Immature natural killer cell (primary cell): ENCODE measurements around the gene NELFB. TPM values are rescaled to one million over a fixed set of nuclear protein-coding genes. Genes with fewer than 3 reads are reported as not detected.

ENCODE experiments used
- DNase-seq, 3 donors: peaks; one replicate each; pipeline ENCODE4 v3.0.0; 2022; ENCODE audit warnings: mixed read lengths in 1 of 3
- H3K27ac Mint-ChIP-seq, 6 donors: one replicate each; pipeline ENCODE4 v1.8.0; 2020; ENCODE audit warnings: mixed read lengths in 6 of 6, mild to moderate bottlenecking in 5 of 6, inconsistent platforms in 4 of 6, moderate library complexity in 3 of 6
- H3K27me3 Mint-ChIP-seq, 3 donors: one replicate each; pipeline ENCODE4 v1.8.0; 2020 to 2021; ENCODE audit warnings: low read depth in 3 of 3, mild to moderate bottlenecking in 3 of 3, mixed read lengths in 3 of 3, moderate library complexity in 3 of 3, inconsistent platforms in 1 of 3
- H3K36me3 Mint-ChIP-seq, 3 donors: one replicate each; pipeline ENCODE4 v1.8.0; 2020; ENCODE audit warnings: mixed read lengths in 3 of 3, inconsistent platforms in 2 of 3, mild to moderate bottlenecking in 2 of 3
- H3K4me1 Mint-ChIP-seq, 2 donors: one replicate each; pipeline ENCODE4 v1.8.0; 2020; ENCODE audit warnings: inconsistent platforms in 2 of 2, mild to moderate bottlenecking in 2 of 2, mixed read lengths in 2 of 2, moderate library complexity in 1 of 2
- H3K4me3 Mint-ChIP-seq, 5 donors: one replicate each; pipeline ENCODE4 v1.8.0; 2020; ENCODE audit warnings: mild to moderate bottlenecking in 5 of 5, mixed read lengths in 5 of 5, inconsistent platforms in 3 of 5, moderate library complexity in 3 of 5
- H3K9me3 Mint-ChIP-seq, 6 donors: one replicate each; pipeline ENCODE4 v1.8.0; 2020; ENCODE audit warnings: mild to moderate bottlenecking in 6 of 6, mixed read lengths in 6 of 6, inconsistent platforms in 4 of 6, moderate library complexity in 3 of 6
- polyA plus RNA-seq, 3 donors: library from polyadenylated mRNA; unstranded; fragments of 300-500 nt; fragmentation: Illumina TruSeq; gene quantifications; one replicate each; pipeline ENCODE4 v1.2.3, GENCODE V29; 2021

NELFB gene
- 10 to 100 TPM; 25.0 to 36.8 (median 34.6) TPM for polyA plus RNA-seq

DNA sequence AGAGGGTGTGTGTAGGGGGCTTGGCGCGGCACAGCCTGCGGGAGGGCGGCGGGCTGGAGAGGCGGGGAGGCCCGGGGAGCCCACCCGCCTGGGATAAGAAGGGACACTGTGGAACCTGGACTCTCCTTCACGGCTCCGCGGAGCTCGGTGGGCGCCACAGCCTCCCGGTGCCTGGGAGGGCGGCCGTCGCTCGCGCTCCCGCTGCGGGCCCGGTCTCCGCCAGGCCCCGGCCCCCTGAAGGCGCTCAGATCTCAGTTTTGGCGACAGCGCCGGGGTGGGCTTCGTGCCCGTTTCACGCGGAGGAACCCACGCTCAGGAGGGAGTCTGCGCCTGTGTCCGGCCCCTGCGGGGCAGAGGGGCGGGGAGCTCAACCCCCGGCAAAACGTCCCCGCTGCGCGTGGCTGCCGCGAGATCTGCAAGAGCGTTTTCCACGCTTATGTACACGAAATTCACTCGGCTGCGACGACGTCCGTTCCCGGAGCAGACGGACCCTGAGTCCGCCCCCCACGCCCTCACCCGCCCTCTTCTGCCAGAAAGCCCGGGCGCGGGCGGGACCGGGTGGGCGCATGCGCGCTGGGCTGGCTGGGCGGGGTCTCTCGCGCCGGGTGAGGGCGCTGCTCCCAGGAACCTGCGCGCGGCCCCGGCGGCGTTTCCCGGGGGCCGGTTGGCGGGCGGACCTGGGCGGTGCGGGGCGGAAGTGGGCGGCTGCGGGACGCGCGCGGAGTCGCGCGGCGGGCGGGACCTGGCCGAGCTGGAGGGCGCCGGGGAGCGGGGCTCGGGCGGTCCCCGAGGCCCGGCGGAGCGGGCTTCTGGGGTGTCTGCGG is at the start of gene NELFB:
Gene NELFB (plus strand): TSS at position 704 of the 824 bp plus-strand sequence.
- Mint-ChIP-seq H3K9me3 (peaks cover 0 to 2% (median 0%) of the 10 kb centered on the region in 6 donors), H3K4me1 (peaks cover 15 to 20% of the 10 kb centered on the region in 2 donors), H3K27me3 (peaks cover 0 to 4% (median 3%) of the 10 kb centered on the region in 3 donors), H3K4me3 (peak within 1 kb of the TSS; percentile 83 to 92 (median 88)), H3K27ac (peak within 1 kb of the TSS in 5 of 6 donors; percentile 65 to 84 (median 82)), H3K36me3 (peaks cover 0 to 3% (median 0%) of the 10 kb centered on the region in 3 donors)
- peak; percentile 97 to 98 (median 97) for DNase-seq

DNA sequence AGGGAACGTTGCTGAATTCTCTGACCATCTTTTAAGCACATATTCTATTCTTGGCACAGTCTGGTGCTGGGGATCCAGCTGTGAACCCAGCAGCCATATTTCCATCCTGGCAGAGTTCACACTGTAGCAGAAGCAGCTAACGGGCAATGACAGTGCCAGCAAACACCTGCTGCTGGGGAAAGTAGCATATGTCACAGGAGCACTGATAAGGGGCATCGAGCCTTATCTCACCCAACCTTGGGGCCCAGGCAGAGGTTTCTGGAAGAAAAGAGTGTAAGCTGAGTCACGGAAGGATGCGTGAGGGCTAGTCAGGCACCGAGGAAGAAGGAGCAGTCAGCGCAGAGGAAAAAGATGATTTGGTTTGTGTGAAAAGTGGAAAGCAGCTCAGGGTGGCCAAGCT is 48.5 kb upstream of the NELFB start:
- Mint-ChIP-seq H3K27me3 (peaks cover 0 to 2% (median 2%) of the 10 kb centered on the region in 3 donors), H3K36me3 (no peaks in the 10 kb centered on the region), H3K4me3 (peak overlapping the region; percentile 83 to 91 (median 90)), H3K27ac (peak overlapping the region; percentile 85 to 95 (median 89)), H3K4me1 (peaks cover 42 to 43% of the 10 kb centered on the region in 2 donors), H3K9me3 (peaks cover 0 to 1% (median 0%) of the 10 kb centered on the region in 6 donors)
- DNase-seq: no peak

- H3K27me3 Mint-ChIP-seq: peaks cover 0 to 1% (median 0%) of the 10 kb centered on the region in 3 donors
- H3K4me3 Mint-ChIP-seq: no peak overlapping the region
- H3K4me1 Mint-ChIP-seq: peaks cover 12 to 14% of the 10 kb centered on the region in 2 donors
- peaks cover 0 to 1% (median 0%) of the 10 kb centered on the region in 6 donors for H3K9me3 Mint-ChIP-seq
- no peak for DNase-seq
- H3K27ac Mint-ChIP-seq: no peak overlapping the region
- H3K36me3 Mint-ChIP-seq: no peaks in the 10 kb centered on the region
These were observed 43.6 kb upstream of the NELFB start for GRCh38 chr9:137211532-137211931.

DNA sequence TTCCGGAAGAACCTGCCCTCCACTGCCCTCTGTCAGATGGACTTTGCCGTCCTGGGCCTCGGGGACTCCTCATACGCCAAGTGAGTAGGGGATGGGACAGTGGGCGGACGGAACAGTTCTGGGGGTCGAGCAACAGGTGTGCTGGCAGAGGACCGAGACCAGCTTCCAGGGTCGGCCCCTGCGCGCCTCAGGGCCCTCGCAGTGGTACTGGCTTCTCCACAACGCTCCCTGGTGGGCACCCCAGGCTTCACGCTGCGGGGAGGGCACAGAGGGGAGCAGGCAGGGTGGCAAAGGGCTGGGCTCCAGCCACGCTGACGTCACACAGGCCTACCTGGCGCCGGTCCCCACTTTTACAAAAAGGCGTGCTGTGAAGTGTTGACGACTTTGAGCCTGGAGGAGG is 42.6 kb upstream of the NELFB start:
- Mint-ChIP-seq H3K4me3 (no peak overlapping the region), H3K36me3 (no peaks in the 10 kb centered on the region)
- DNase-seq: no peak

DNA sequence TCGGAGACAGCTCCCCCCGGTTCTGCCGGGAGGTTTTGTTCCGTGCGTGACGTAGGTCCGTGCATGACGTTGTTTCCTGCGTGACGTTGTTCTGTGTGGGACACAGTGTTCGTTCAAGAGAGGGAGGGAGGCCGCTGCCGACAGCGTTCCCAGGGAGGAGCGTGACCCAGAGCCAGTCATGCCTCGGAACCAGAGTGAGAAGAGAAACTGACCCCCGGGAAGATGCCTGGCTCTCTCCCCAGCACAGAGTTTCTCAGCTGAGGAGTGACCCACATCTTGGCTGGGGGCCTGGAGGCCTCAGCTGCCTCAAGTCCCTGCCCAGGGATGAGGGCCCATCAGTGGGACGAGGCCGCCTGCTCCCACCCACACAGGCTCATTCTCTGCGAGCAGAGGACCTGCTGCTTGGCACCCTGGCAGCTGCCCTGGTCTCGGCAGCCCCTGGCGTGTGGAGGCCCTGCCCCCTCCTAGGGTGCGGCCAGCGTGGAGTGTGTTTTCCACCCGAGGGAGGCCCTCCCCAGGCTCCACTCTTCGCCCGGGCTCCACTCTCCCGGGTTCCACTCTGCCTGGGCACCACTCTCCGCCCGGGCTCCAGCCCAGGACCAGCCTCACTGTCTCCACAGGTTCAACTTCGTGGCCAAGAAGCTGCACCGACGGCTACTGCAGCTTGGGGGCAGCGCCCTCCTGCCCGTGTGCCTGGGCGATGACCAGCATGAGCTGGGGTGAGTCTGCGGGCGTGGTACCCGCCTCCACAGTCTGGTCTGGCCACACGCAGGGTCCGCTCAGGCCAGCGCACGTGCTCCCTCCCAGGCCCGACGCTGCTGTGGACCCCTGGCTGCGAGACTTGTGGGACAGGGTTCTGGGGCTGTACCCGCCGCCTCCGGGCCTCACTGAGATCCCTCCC is 41.7 kb upstream of the NELFB start:
- no peak for DNase-seq
- Mint-ChIP-seq H3K4me1 (peaks cover 0 to 2% of the 10 kb centered on the region in 2 donors), H3K36me3 (no peaks in the 10 kb centered on the region), H3K9me3 (peaks cover 0 to 1% (median 0%) of the 10 kb centered on the region in 6 donors), H3K27me3 (no peaks in the 10 kb centered on the region), H3K27ac (peak overlapping the region in 1 of 6 donors; percentile 46), H3K4me3 (no peak overlapping the region)

More for the DNA sequence above, 42.6 kb upstream of the NELFB start:
- Mint-ChIP-seq H3K27ac (no peak overlapping the region), H3K9me3 (peaks cover 0 to 1% (median 0%) of the 10 kb centered on the region in 6 donors), H3K27me3 (no peaks in the 10 kb centered on the region), H3K4me1 (peaks cover 3 to 4% of the 10 kb centered on the region in 2 donors)

DNA sequence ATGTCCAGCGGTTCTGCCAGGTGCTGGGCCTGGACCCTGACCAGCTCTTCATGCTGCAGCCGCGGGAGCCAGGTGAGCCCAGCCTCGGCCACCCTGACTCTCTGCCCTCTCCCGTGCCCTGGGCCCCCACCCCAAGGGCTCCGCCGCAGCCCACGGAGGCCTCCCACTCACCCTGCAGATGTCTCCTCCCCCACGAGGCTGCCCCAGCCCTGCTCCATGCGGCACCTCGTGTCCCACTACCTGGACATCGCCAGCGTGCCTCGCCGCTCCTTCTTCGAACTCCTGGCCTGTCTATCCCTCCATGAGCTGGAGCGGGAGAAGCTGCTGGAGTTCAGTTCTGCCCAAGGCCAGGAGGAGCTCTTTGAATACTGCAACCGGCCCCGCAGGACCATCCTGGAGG is 40.5 kb upstream of the NELFB start:
- H3K27me3 Mint-ChIP-seq: no peaks in the 10 kb centered on the region
- H3K4me1 Mint-ChIP-seq: no peaks in the 10 kb centered on the region
- no peak overlapping the region for H3K4me3 Mint-ChIP-seq
- DNase-seq: no peak
- peaks cover 0 to 1% (median 0%) of the 10 kb centered on the region in 6 donors for H3K9me3 Mint-ChIP-seq
- no peak overlapping the region for H3K27ac Mint-ChIP-seq
- no peaks in the 10 kb centered on the region for H3K36me3 Mint-ChIP-seq

DNA sequence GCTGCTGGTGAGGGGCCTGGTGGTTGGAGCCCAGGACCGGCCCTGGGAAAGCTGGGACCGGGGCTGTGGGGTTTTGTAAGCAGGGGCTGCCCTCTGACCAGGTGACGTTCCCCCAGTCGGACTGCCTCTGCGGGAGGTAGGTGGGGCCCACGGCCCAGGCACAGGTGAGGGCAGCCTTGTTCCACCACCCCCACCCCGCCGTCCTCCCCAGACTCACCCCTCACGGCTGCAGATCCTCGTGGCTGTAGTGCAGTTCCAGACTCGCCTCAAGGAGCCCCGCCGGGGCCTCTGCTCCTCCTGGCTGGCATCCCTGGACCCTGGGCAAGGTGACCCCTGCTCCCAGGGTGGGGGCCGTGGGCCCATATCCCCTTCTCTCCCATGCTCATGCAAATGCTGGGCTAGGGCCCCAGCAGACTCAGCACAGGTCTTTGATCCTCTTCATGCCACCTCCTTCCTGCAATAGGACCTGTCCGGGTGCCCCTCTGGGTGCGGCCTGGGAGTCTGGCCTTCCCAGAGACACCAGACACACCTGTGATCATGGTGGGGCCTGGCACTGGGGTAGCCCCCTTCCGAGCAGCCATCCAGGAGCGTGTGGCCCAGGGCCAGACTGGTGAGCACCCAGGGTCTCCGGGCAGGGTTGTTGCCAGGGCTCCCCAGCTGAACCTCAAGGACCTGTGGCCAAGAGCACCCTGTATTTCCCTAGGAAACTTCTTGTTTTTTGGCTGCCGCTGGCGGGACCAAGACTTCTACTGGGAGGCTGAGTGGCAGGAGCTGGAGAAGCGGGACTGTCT is 39.7 kb upstream of the NELFB start:
- no peaks in the 10 kb centered on the region for H3K36me3 Mint-ChIP-seq
- H3K9me3 Mint-ChIP-seq: peaks cover 0 to 1% (median 0%) of the 10 kb centered on the region in 6 donors
- peaks cover 0 to 2% (median 0%) of the 10 kb centered on the region in 3 donors for H3K27me3 Mint-ChIP-seq
- no peak for DNase-seq
- no peak overlapping the region for H3K27ac Mint-ChIP-seq
- H3K4me1 Mint-ChIP-seq: no peaks in the 10 kb centered on the region
- no peak overlapping the region for H3K4me3 Mint-ChIP-seq

- no peak overlapping the region for H3K27ac Mint-ChIP-seq
- H3K4me1 Mint-ChIP-seq: no peaks in the 10 kb centered on the region
- no peak overlapping the region for H3K4me3 Mint-ChIP-seq
- H3K36me3 Mint-ChIP-seq: no peaks in the 10 kb centered on the region
- DNase-seq: no peak
- H3K27me3 Mint-ChIP-seq: peaks cover 0 to 2% (median 0%) of the 10 kb centered on the region in 3 donors
- peaks cover 0 to under 1% (median 0%) of the 10 kb centered on the region in 6 donors for H3K9me3 Mint-ChIP-seq
These were observed 38.8 kb upstream of the NELFB start for GRCh38 chr9:137216188-137216965.

GRCh38 chr9:137217276-137218211 is 37.6 kb upstream of the NELFB start:
- Mint-ChIP-seq H3K36me3 (no peaks in the 10 kb centered on the region), H3K9me3 (no peaks in the 10 kb centered on the region), H3K27ac (no peak overlapping the region), H3K4me1 (no peaks in the 10 kb centered on the region), H3K4me3 (no peak overlapping the region), H3K27me3 (peaks cover 0 to 2% (median 0%) of the 10 kb centered on the region in 3 donors)
- DNase-seq: no peak

GRCh38 chr9:137218212-137218753 is 36.8 kb upstream of the NELFB start:
- Mint-ChIP-seq H3K36me3 (no peaks in the 10 kb centered on the region), H3K4me3 (no peak overlapping the region)

GRCh38 chr9:137218754-137219271 is 36.3 kb upstream of the NELFB start:
- peaks cover 0 to 7% (median 4%) of the 10 kb centered on the region in 3 donors for H3K27me3 Mint-ChIP-seq
- H3K36me3 Mint-ChIP-seq: no peaks in the 10 kb centered on the region
- peaks cover 0 to 2% of the 10 kb centered on the region in 2 donors for H3K4me1 Mint-ChIP-seq
- no peaks in the 10 kb centered on the region for H3K9me3 Mint-ChIP-seq
- H3K4me3 Mint-ChIP-seq: no peak overlapping the region
- H3K27ac Mint-ChIP-seq: no peak overlapping the region
- DNase-seq: no peak

More at GRCh38 chr9:137218212-137218753, 36.8 kb upstream of the NELFB start:
- Mint-ChIP-seq H3K4me1 (peaks cover 0 to 2% of the 10 kb centered on the region in 2 donors), H3K27me3 (peaks cover 0 to 4% (median under 1%) of the 10 kb centered on the region in 3 donors), H3K9me3 (no peaks in the 10 kb centered on the region), H3K27ac (no peak overlapping the region)
- DNase-seq: no peak
